ENCODE results near the gene SQSTM1. TPM values are rescaled to one million over a fixed set of nuclear protein-coding genes. Genes with fewer than 3 reads are reported as not detected.

Gene SQSTM1
- total and polyA plus RNA-seq, 5 donors from 2014 or later, result 219 to 615 (median 240) TPM

- H3K27me3 ChIP-seq (ENCODE audit: control insufficient read depth, insufficient read depth, low read length), result no peaks in the 10 kb centered on the region
- peaks cover 0 to 38% (median 17%) of the 10 kb centered on the region in 4 donors for H3K4me1 Mint-ChIP-seq
- H3K4me1 ChIP-seq (ENCODE audit: control insufficient read depth, insufficient read depth, low read length, poor library complexity, severe bottlenecking), result peaks cover 13% of the 10 kb centered on the region
- no peaks in the 10 kb centered on the region for H3K27me3 Mint-ChIP-seq
- peak overlapping the region; percentile 89 for H3K4me3 ChIP-seq (ENCODE audit: low read depth, low read length)
- ATAC-seq (ENCODE audit: low read depth in 2 of 2), result peak; percentile 67 to 69
- peak overlapping the region; percentile 86 to 94 (median 89) for H3K27ac Mint-ChIP-seq
- peak overlapping the region; percentile 97 to 99 (median 98) for H3K4me3 Mint-ChIP-seq
- peaks cover 5% of the 10 kb centered on the region for H3K36me3 Mint-ChIP-seq
- DNase-seq, result peak; percentile 36 to 72 (median 61)
- H3K27ac ChIP-seq (ENCODE audit: insufficient read depth, low read length, poor library complexity, severe bottlenecking), result peak overlapping the region; percentile 72
- no peaks in the 10 kb centered on the region for H3K9me3 ChIP-seq (ENCODE audit: control insufficient read depth in 2 of 2, low read length in 2 of 2)
- H3K36me3 ChIP-seq (ENCODE audit: control insufficient read depth, insufficient read depth, low read length), result peaks cover 4% of the 10 kb centered on the region
- no peaks in the 10 kb centered on the region for H3K9me3 Mint-ChIP-seq
Observed at GRCh38 chr5:179858241-179858585, 37.5 kb downstream of the SQSTM1 start.

GRCh38 chr5:179858586-179859427, 38.1 kb downstream of the SQSTM1 start, which contains the start of gene MRNIP:
TSS of gene MRNIP (minus strand) at chr5:179858817. CDS start at chr5:179858796, 21 bp downstream.
- peaks cover 0 to 38% (median 17%) of the 10 kb centered on the region in 4 donors for H3K4me1 Mint-ChIP-seq
- Histone ChIP-seq H3K4me1 (ENCODE audit: control insufficient read depth, insufficient read depth, low read length, poor library complexity, severe bottlenecking) (peaks cover 13% of the 10 kb centered on the region), H3K4me3 (ENCODE audit: low read depth, low read length) (peak within 1 kb of the TSS; percentile 89), H3K36me3 (ENCODE audit: control insufficient read depth, insufficient read depth, low read length) (peaks cover 3% of the 10 kb centered on the region), H3K27me3 (ENCODE audit: control insufficient read depth, insufficient read depth, low read length) (no peaks in the 10 kb centered on the region), H3K27ac (ENCODE audit: insufficient read depth, low read length, poor library complexity, severe bottlenecking) (peak within 1 kb of the TSS; percentile 72), H3K9me3 (ENCODE audit: control insufficient read depth in 2 of 2, low read length in 2 of 2) (no peaks in the 10 kb centered on the region)
- peak; percentile 95 to 98 for ATAC-seq (ENCODE audit: low read depth in 2 of 2)
- H3K27me3 Mint-ChIP-seq, result no peaks in the 10 kb centered on the region
- DNase-seq, result peak; percentile 77 to 94 (median 85)
- H3K36me3 Mint-ChIP-seq, result peaks cover 5% of the 10 kb centered on the region
- peak within 1 kb of the TSS; percentile 97 to 99 (median 98) for H3K4me3 Mint-ChIP-seq
- peak within 1 kb of the TSS; percentile 86 to 98 (median 94) for H3K27ac Mint-ChIP-seq
- no peaks in the 10 kb centered on the region for H3K9me3 Mint-ChIP-seq

- H3K4me1 ChIP-seq (ENCODE audit: control insufficient read depth, insufficient read depth, low read length, poor library complexity, severe bottlenecking), result peaks cover 13% of the 10 kb centered on the region
- no peaks in the 10 kb centered on the region for H3K27me3 ChIP-seq (ENCODE audit: control insufficient read depth, insufficient read depth, low read length)
- peak overlapping the region; percentile 74 to 99 (median 92) for H3K4me3 Mint-ChIP-seq
- H3K4me3 ChIP-seq (ENCODE audit: low read depth, low read length), result no peak overlapping the region
- peaks cover 10% of the 10 kb centered on the region for H3K36me3 ChIP-seq (ENCODE audit: control insufficient read depth, insufficient read depth, low read length)
- H3K4me1 Mint-ChIP-seq, result peaks cover 0 to 31% (median 16%) of the 10 kb centered on the region in 4 donors
- no peak overlapping the region for H3K27ac ChIP-seq (ENCODE audit: insufficient read depth, low read length, poor library complexity, severe bottlenecking)
- no peak for DNase-seq
- H3K9me3 Mint-ChIP-seq, result no peaks in the 10 kb centered on the region
- H3K27ac Mint-ChIP-seq, result no peak overlapping the region
- no peaks in the 10 kb centered on the region for H3K27me3 Mint-ChIP-seq
- H3K9me3 ChIP-seq (ENCODE audit: control insufficient read depth in 2 of 2, low read length in 2 of 2), result no peaks in the 10 kb centered on the region
- H3K36me3 Mint-ChIP-seq, result peaks cover 10% of the 10 kb centered on the region
- ATAC-seq (ENCODE audit: low read depth in 2 of 2), result no peak
Observed at GRCh38 chr5:179860301-179860700, 39.6 kb downstream of the SQSTM1 start.

- Histone ChIP-seq H3K4me1 (ENCODE audit: control insufficient read depth, insufficient read depth, low read length, poor library complexity, severe bottlenecking) (peaks cover 13% of the 10 kb centered on the region), H3K4me3 (ENCODE audit: low read depth, low read length) (no peak overlapping the region), H3K36me3 (ENCODE audit: control insufficient read depth, insufficient read depth, low read length) (peaks cover 10% of the 10 kb centered on the region), H3K27ac (ENCODE audit: insufficient read depth, low read length, poor library complexity, severe bottlenecking) (no peak overlapping the region), H3K9me3 (ENCODE audit: control insufficient read depth in 2 of 2, low read length in 2 of 2) (no peaks in the 10 kb centered on the region), H3K27me3 (ENCODE audit: control insufficient read depth, insufficient read depth, low read length) (no peaks in the 10 kb centered on the region)
- Mint-ChIP-seq H3K4me1 (peaks cover 0 to 20% (median 12%) of the 10 kb centered on the region in 4 donors), H3K27me3 (no peaks in the 10 kb centered on the region), H3K9me3 (no peaks in the 10 kb centered on the region), H3K36me3 (peaks cover 14% of the 10 kb centered on the region), H3K4me3 (peak overlapping the region in 1 of 4 donors; percentile 21), H3K27ac (peak overlapping the region in 1 of 3 donors; percentile 38)
- ATAC-seq (ENCODE audit: low read depth in 2 of 2), result no peak
- no peak for DNase-seq
Observed at GRCh38 chr5:179862296-179862695, 41.6 kb downstream of the SQSTM1 start.

GRCh38 chr5:179862891-179863290, 42.2 kb downstream of the SQSTM1 start:
- Mint-ChIP-seq H3K36me3 (peaks cover 14% of the 10 kb centered on the region), H3K4me3 (no peak overlapping the region), H3K27ac (no peak overlapping the region), H3K27me3 (no peaks in the 10 kb centered on the region), H3K9me3 (no peaks in the 10 kb centered on the region), H3K4me1 (peaks cover 0 to 15% (median 8%) of the 10 kb centered on the region in 4 donors)
- no peaks in the 10 kb centered on the region for H3K27me3 ChIP-seq (ENCODE audit: control insufficient read depth, insufficient read depth, low read length)
- no peak for ATAC-seq (ENCODE audit: low read depth in 2 of 2)
- no peak overlapping the region for H3K4me3 ChIP-seq (ENCODE audit: low read depth, low read length)
- no peak overlapping the region for H3K27ac ChIP-seq (ENCODE audit: insufficient read depth, low read length, poor library complexity, severe bottlenecking)
- H3K36me3 ChIP-seq (ENCODE audit: control insufficient read depth, insufficient read depth, low read length), result peaks cover 10% of the 10 kb centered on the region
- H3K9me3 ChIP-seq (ENCODE audit: control insufficient read depth in 2 of 2, low read length in 2 of 2), result no peaks in the 10 kb centered on the region
- no peak for DNase-seq
- H3K4me1 ChIP-seq (ENCODE audit: control insufficient read depth, insufficient read depth, low read length, poor library complexity, severe bottlenecking), result peaks cover 12% of the 10 kb centered on the region

GRCh38 chr5:179863449-179864085, 42.9 kb downstream of the SQSTM1 start:
- Histone ChIP-seq H3K4me3 (ENCODE audit: low read depth, low read length) (no peak overlapping the region), H3K27ac (ENCODE audit: insufficient read depth, low read length, poor library complexity, severe bottlenecking) (no peak overlapping the region), H3K36me3 (ENCODE audit: control insufficient read depth, insufficient read depth, low read length) (peaks cover 10% of the 10 kb centered on the region), H3K9me3 (ENCODE audit: control insufficient read depth in 2 of 2, low read length in 2 of 2) (no peaks in the 10 kb centered on the region), H3K27me3 (ENCODE audit: control insufficient read depth, insufficient read depth, low read length) (no peaks in the 10 kb centered on the region), H3K4me1 (ENCODE audit: control insufficient read depth, insufficient read depth, low read length, poor library complexity, severe bottlenecking) (peaks cover 8% of the 10 kb centered on the region)
- Mint-ChIP-seq H3K27me3 (no peaks in the 10 kb centered on the region), H3K9me3 (no peaks in the 10 kb centered on the region), H3K4me1 (peaks cover 0 to 11% (median 3%) of the 10 kb centered on the region in 4 donors), H3K36me3 (peaks cover 14% of the 10 kb centered on the region), H3K4me3 (no peak overlapping the region), H3K27ac (no peak overlapping the region)
- DNase-seq (no peak), ATAC-seq (ENCODE audit: low read depth in 2 of 2) (no peak)

- no peaks in the 10 kb centered on the region for H3K9me3 ChIP-seq (ENCODE audit: control insufficient read depth in 2 of 2, low read length in 2 of 2)
- Mint-ChIP-seq H3K9me3 (no peaks in the 10 kb centered on the region), H3K36me3 (peaks cover 14% of the 10 kb centered on the region), H3K27me3 (no peaks in the 10 kb centered on the region), H3K27ac (no peak overlapping the region), H3K4me3 (no peak overlapping the region), H3K4me1 (peaks cover 0 to 7% (median under 1%) of the 10 kb centered on the region in 4 donors)
- no peak overlapping the region for H3K27ac ChIP-seq (ENCODE audit: insufficient read depth, low read length, poor library complexity, severe bottlenecking)
- peaks cover 10% of the 10 kb centered on the region for H3K36me3 ChIP-seq (ENCODE audit: control insufficient read depth, insufficient read depth, low read length)
- DNase-seq (no peak), ATAC-seq (ENCODE audit: low read depth in 2 of 2) (no peak)
- no peaks in the 10 kb centered on the region for H3K27me3 ChIP-seq (ENCODE audit: control insufficient read depth, insufficient read depth, low read length)
- peaks cover under 1% of the 10 kb centered on the region for H3K4me1 ChIP-seq (ENCODE audit: control insufficient read depth, insufficient read depth, low read length, poor library complexity, severe bottlenecking)
- H3K4me3 ChIP-seq (ENCODE audit: low read depth, low read length), result no peak overlapping the region
Observed at GRCh38 chr5:179864686-179865085, 44.0 kb downstream of the SQSTM1 start.
